Activated CD4-positive, alpha-beta T cell treated with anti-CD3 and anti-CD28 coated beads, Interleukin-2, amount 10 ng/mL, durations not matched to agents 7 days and 5 days (primary cell): ENCODE results near the gene KCTD19. TPM values are rescaled to one million over a fixed set of nuclear protein-coding genes. Genes with fewer than 3 reads are reported as not detected.

ENCODE experiments used
- CTCF ChIA-PET: fragments of 350-600 bp; sonication (Branson Sonifier 250); formaldehyde crosslinking; loops from one replicate; lab custom pipeline; 2021; ENCODE audit warnings: antibody characterized with exemption; lab: Charles Lee
- POLR2A ChIA-PET: fragments of 350-600 bp; sonication (Branson Sonifier 250); formaldehyde crosslinking; loops from one replicate; lab custom pipeline; 2021; ENCODE audit warnings: antibody characterized with exemption; lab: Charles Lee
- DNase-seq: peaks from one replicate; pipeline ENCODE4 v3.0.0-alpha.2; 2020
- H3K27ac Mint-ChIP-seq: one replicate; pipeline ENCODE4 v1.8.0; 2021; ENCODE audit warnings: mild to moderate bottlenecking, moderate library complexity, mixed read lengths
- H3K27me3 Mint-ChIP-seq: one replicate; pipeline ENCODE4 v1.8.0; 2021; ENCODE audit warnings: mixed read lengths
- H3K36me3 Mint-ChIP-seq: one replicate; pipeline ENCODE4 v1.8.0; 2021; ENCODE audit warnings: low read depth, mixed read lengths
- H3K4me1 Mint-ChIP-seq: one replicate; pipeline ENCODE4 v1.8.0; 2021; ENCODE audit warnings: mixed read lengths
- H3K4me3 Mint-ChIP-seq: one replicate; pipeline ENCODE4 v1.8.0; 2021; ENCODE audit warnings: mild to moderate bottlenecking, moderate library complexity, mixed read lengths
- H3K9me3 Mint-ChIP-seq: one replicate; pipeline ENCODE4 v1.8.0; 2021; ENCODE audit warnings: mixed read lengths
- total RNA-seq, 2 experiments: library from RNA; stranded (reverse); gene quantifications; one replicate each; pipeline ENCODE4 v1.2.3, GENCODE V29; 2021

Gene KCTD19
- total RNA-seq, 2 experiments from 2014 or later: not detected

- ChIA-PET CTCF (interaction anchor here (0.7 to 4.6 kb wide), 5 partner anchors 11 to 231 kb away, joined by 3 to 20 read pairs (median 3); no protein-coding TSS in a partner anchor), POLR2A (no interaction called here)
- Mint-ChIP-seq H3K4me1 (peaks cover 31% of the 10 kb centered on the region), H3K9me3 (no peaks in the 10 kb centered on the region), H3K36me3 (no peaks in the 10 kb centered on the region), H3K27me3 (peaks cover 24% of the 10 kb centered on the region), H3K4me3 (peak overlapping the region; percentile 63), H3K27ac (peak overlapping the region; percentile 74)
- DNase-seq: no peak
Measured at GRCh38 chr16:67249178-67250044, 77.1 kb downstream of the KCTD19 start.

- Mint-ChIP-seq H3K36me3 (no peaks in the 10 kb centered on the region), H3K4me3 (peak within 1 kb of the TSS; percentile 91), H3K27ac (peak within 1 kb of the TSS; percentile 87), H3K4me1 (peaks cover 39% of the 10 kb centered on the region), H3K9me3 (no peaks in the 10 kb centered on the region), H3K27me3 (peaks cover 24% of the 10 kb centered on the region)
- peak; percentile 22 for DNase-seq
- ChIA-PET CTCF (interaction anchor here (0.9 to 4.6 kb wide), 8 partner anchors 10 to 230 kb away, joined by 3 to 24 read pairs (median 7); partner anchors contain the start of gene TMEM208), POLR2A (no interaction called here)
Measured at GRCh38 chr16:67248401-67249177, 78.0 kb downstream of the KCTD19 start, which contains the start of gene SLC9A5. SLC9A5 (plus strand) TSS chr16:67248979; CDS start chr16:67249015, 36 bp downstream.

- ChIA-PET POLR2A (no interaction called here), CTCF (interaction anchor here (1.2 to 4.6 kb wide), 7 partner anchors 9 to 93 kb away, joined by 3 to 24 read pairs (median 8); partner anchors contain the start of gene TMEM208)
- DNase-seq: no peak
- H3K4me1 Mint-ChIP-seq: peaks cover 43% of the 10 kb centered on the region
- H3K36me3 Mint-ChIP-seq: no peaks in the 10 kb centered on the region
- H3K4me3 Mint-ChIP-seq: peak overlapping the region; percentile 91
- H3K27me3 Mint-ChIP-seq: peaks cover 24% of the 10 kb centered on the region
- H3K9me3 Mint-ChIP-seq: no peaks in the 10 kb centered on the region
- peak overlapping the region; percentile 87 for H3K27ac Mint-ChIP-seq
Measured at GRCh38 chr16:67248073-67248400, 78.5 kb downstream of the KCTD19 start.

- Mint-ChIP-seq H3K4me1 (peaks cover 45% of the 10 kb centered on the region), H3K27ac (peak within 1 kb of the TSS; percentile 87), H3K4me3 (peak within 1 kb of the TSS; percentile 91), H3K27me3 (peaks cover 24% of the 10 kb centered on the region), H3K9me3 (no peaks in the 10 kb centered on the region), H3K36me3 (no peaks in the 10 kb centered on the region)
- ChIA-PET CTCF (interaction anchor here (1.0 to 4.6 kb wide), 9 partner anchors 9 to 92 kb away, joined by 3 to 24 read pairs (median 6); partner anchors contain the start of genes NOL3 and TMEM208), POLR2A (no interaction called here)
- DNase-seq: peak; percentile 98
Measured at GRCh38 chr16:67247192-67248072, 79.1 kb downstream of the KCTD19 start, which contains the start of gene FHOD1. FHOD1 (minus strand) TSS chr16:67247481; CDS start chr16:67247410, 71 bp downstream.

- ChIA-PET CTCF (interaction anchor here (0.9 to 4.6 kb wide), 8 partner anchors 8 to 274 kb away, joined by 3 to 24 read pairs (median 5); partner anchors contain the start of genes NOL3 and TMEM208), POLR2A (no interaction called here)
- peaks cover 47% of the 10 kb centered on the region for H3K4me1 Mint-ChIP-seq
- DNase-seq: no peak
- peaks cover 24% of the 10 kb centered on the region for H3K27me3 Mint-ChIP-seq
- no peaks in the 10 kb centered on the region for H3K9me3 Mint-ChIP-seq
- H3K4me3 Mint-ChIP-seq: peak overlapping the region; percentile 91
- peak overlapping the region; percentile 87 for H3K27ac Mint-ChIP-seq
- no peaks in the 10 kb centered on the region for H3K36me3 Mint-ChIP-seq
Measured at GRCh38 chr16:67246756-67247191, 79.8 kb downstream of the KCTD19 start.

- DNase-seq: peak; percentile 50
- ChIA-PET POLR2A (no interaction called here), CTCF (interaction anchor here (0.9 to 4.6 kb wide), 9 partner anchors 8 to 275 kb away, joined by 3 to 24 read pairs (median 4); partner anchors contain the start of gene TMEM208)
- Mint-ChIP-seq H3K9me3 (no peaks in the 10 kb centered on the region), H3K27ac (peak overlapping the region; percentile 87), H3K4me3 (peak overlapping the region; percentile 91), H3K4me1 (peaks cover 50% of the 10 kb centered on the region), H3K36me3 (no peaks in the 10 kb centered on the region), H3K27me3 (peaks cover 24% of the 10 kb centered on the region)
Measured at GRCh38 chr16:67246081-67246755, 80.3 kb downstream of the KCTD19 start.

- H3K4me1 Mint-ChIP-seq: peaks cover 51% of the 10 kb centered on the region
- POLR2A ChIA-PET: no interaction called here
- H3K27ac Mint-ChIP-seq: peak overlapping the region; percentile 88
- peaks cover 20% of the 10 kb centered on the region for H3K27me3 Mint-ChIP-seq
- no peaks in the 10 kb centered on the region for H3K9me3 Mint-ChIP-seq
- H3K4me3 Mint-ChIP-seq: peak overlapping the region; percentile 91
- H3K36me3 Mint-ChIP-seq: no peaks in the 10 kb centered on the region
- CTCF ChIA-PET: interaction anchor here (0.7 to 4.6 kb wide), 9 partner anchors 7 to 275 kb away, joined by 3 to 24 read pairs (median 4); partner anchors contain the start of genes HSD11B2 and TMEM208
- no peak for DNase-seq
Measured at GRCh38 chr16:67245674-67246080, 80.9 kb downstream of the KCTD19 start.

- Mint-ChIP-seq H3K27me3 (peaks cover 15% of the 10 kb centered on the region), H3K9me3 (no peaks in the 10 kb centered on the region), H3K4me3 (peak overlapping the region; percentile 91), H3K4me1 (peaks cover 51% of the 10 kb centered on the region), H3K27ac (peak overlapping the region; percentile 88), H3K36me3 (no peaks in the 10 kb centered on the region)
- ChIA-PET CTCF (interaction anchor here (0.7 to 4.6 kb wide), 13 partner anchors 9 to 276 kb away, joined by 3 to 24 read pairs (median 3); partner anchors contain the start of genes ATP6V0D1, HSD11B2 and TMEM208), POLR2A (interaction anchor here (1.7 kb wide), 1 partner anchor 18 kb away, joined by 7 read pairs; the partner anchor contains the start of gene TMEM208)
- no peak for DNase-seq
Measured at GRCh38 chr16:67245186-67245585, 81.4 kb downstream of the KCTD19 start.

GRCh38 chr16:67244387-67245185 lies 82.0 kb downstream of the KCTD19 start:
- H3K27ac Mint-ChIP-seq: peak overlapping the region; percentile 88
- H3K4me3 Mint-ChIP-seq: peak overlapping the region; percentile 91
- CTCF ChIA-PET: interaction anchor here (0.7 to 4.6 kb wide), 18 partner anchors 8 to 276 kb away, joined by 3 to 24 read pairs (median 3); partner anchors contain the start of genes ATP6V0D1 and TMEM208
- peaks cover 9% of the 10 kb centered on the region for H3K27me3 Mint-ChIP-seq
- H3K9me3 Mint-ChIP-seq: no peaks in the 10 kb centered on the region
- H3K4me1 Mint-ChIP-seq: peaks cover 48% of the 10 kb centered on the region
- peaks cover 1% of the 10 kb centered on the region for H3K36me3 Mint-ChIP-seq
- POLR2A ChIA-PET: interaction anchor here (0.6 to 1.7 kb wide), 4 partner anchors 13 to 330 kb away, joined by 3 to 7 read pairs (median 4); partner anchors contain the start of gene TMEM208
- DNase-seq: peak; percentile 81

GRCh38 chr16:67243481-67243880 lies 83.1 kb downstream of the KCTD19 start:
- no peaks in the 10 kb centered on the region for H3K9me3 Mint-ChIP-seq
- H3K4me1 Mint-ChIP-seq: peaks cover 41% of the 10 kb centered on the region
- no peak overlapping the region for H3K27ac Mint-ChIP-seq
- POLR2A ChIA-PET: interaction anchor here (1.7 kb wide), 1 partner anchor 17 kb away, joined by 7 read pairs; the partner anchor contains the start of gene TMEM208
- no peak for DNase-seq
- CTCF ChIA-PET: interaction anchor here (1.0 to 1.6 kb wide), 7 partner anchors 9 to 290 kb away, joined by 3 to 8 read pairs (median 4); partner anchors contain the start of gene ATP6V0D1
- peaks cover 2% of the 10 kb centered on the region for H3K36me3 Mint-ChIP-seq
- H3K4me3 Mint-ChIP-seq: no peak overlapping the region
- peaks cover 2% of the 10 kb centered on the region for H3K27me3 Mint-ChIP-seq
